ENCODE data around the gene PLXNA3.

GRCh38 chrX:154469880-154470279, 11.8 kb downstream of the PLXNA3 start:
- no peak for TF ChIP-seq POLR2AphosphoS5 (IDR thresholded peaks at IDR 0.05; ENCODE audit: low read depth, low read length)
- TF ChIP-seq POLR2A (IDR thresholded peaks at IDR 0.05; ENCODE audit: low read depth, low read length): no peak
- TF ChIP-seq TAF1 (IDR thresholded peaks at IDR 0.05; ENCODE audit: low read depth, low read length): no peak

All from GM12891 (cell line).